Osteoblast (primary cell): ENCODE measurements around the gene HABP2. TPM values are rescaled to one million over a fixed set of nuclear protein-coding genes. Genes with fewer than 3 reads are reported as not detected.

Experiments
- DNase-seq: peaks from one replicate; pipeline ENCODE4 v3.0.0; 2011; ENCODE audit warnings: low spot score, mixed read lengths; ENCODE audit not compliant: insufficient read length; ENCODE audit errors: missing footprints
- H2AFZ ChIP-seq: 2 replicates; pipeline ENCODE4 v1.6.0; 2011; ENCODE audit warnings: mild to moderate bottlenecking, low read length
- H3K27ac ChIP-seq: 2 replicates; pipeline ENCODE4 v1.5.1; 2011; ENCODE audit warnings: mild to moderate bottlenecking, low read depth, low read length, moderate library complexity
- H3K27me3 ChIP-seq: 2 replicates; pipeline ENCODE4 v1.6.0; 2012; ENCODE audit warnings: mild to moderate bottlenecking, control low read depth, inconsistent platforms, low read length, moderate library complexity; ENCODE audit not compliant: insufficient read depth
- H3K36me3 ChIP-seq: 2 replicates; pipeline ENCODE4 v1.5.1; 2011; ENCODE audit warnings: mild to moderate bottlenecking, low read length, control low read depth, moderate library complexity; ENCODE audit not compliant: insufficient read depth
- H3K4me1 ChIP-seq: 2 replicates; pipeline ENCODE4 v1.5.1; 2011; ENCODE audit warnings: mild to moderate bottlenecking, low read length, control low read depth, moderate library complexity; ENCODE audit not compliant: insufficient read depth
- H3K4me2 ChIP-seq: 2 replicates; pipeline ENCODE4 v1.6.0; 2011; ENCODE audit warnings: mild to moderate bottlenecking, low read length; ENCODE audit not compliant: insufficient read depth
- H3K4me3 ChIP-seq: fragments of 200-600 bp; sonication (generic); 3 replicates; pipeline ENCODE4 v1.5.1; 2012; ENCODE audit warnings: mild to moderate bottlenecking, low read length, inconsistent platforms; ENCODE audit not compliant: insufficient read depth
- H3K79me2 ChIP-seq: 2 replicates; pipeline ENCODE4 v1.6.0; 2012; ENCODE audit warnings: mild to moderate bottlenecking, low read length, control low read depth, inconsistent platforms; ENCODE audit not compliant: insufficient read depth
- H3K9me3 ChIP-seq: 2 replicates; pipeline ENCODE4 v1.5.1; 2011; ENCODE audit warnings: low read depth, low read length, control low read depth
- H4K20me1 ChIP-seq: 2 replicates; pipeline ENCODE4 v1.6.0; 2012; ENCODE audit warnings: mild to moderate bottlenecking, low read length, control low read depth; ENCODE audit not compliant: insufficient read depth
- CTCF ChIP-seq: IDR thresholded peaks from 2 replicates; pipeline ENCODE4 v1.5.1; 2011; ENCODE audit warnings: mild to moderate bottlenecking, low read depth, low read length, moderate library complexity; ENCODE audit errors: extremely low read depth
- total RNA-seq: library from RNA; depleted of rRNA; stranded (reverse); fragments of >200 nt; gene quantifications from 2 replicates; pipeline ENCODE4 v1.2.3, GENCODE V29; 2012

The HABP2 gene
- total RNA-seq, 1 donor, result not detected

GRCh38 chr10:113524539-113525490 is 28.0 kb upstream of the HABP2 start:
- Histone ChIP-seq H3K27ac (no peak overlapping the region), H3K9me3 (no peaks in the 10 kb centered on the region), H3K36me3 (no peaks in the 10 kb centered on the region), H4K20me1 (no peaks in the 10 kb centered on the region), H2AFZ (no peak overlapping the region), H3K4me2 (no peak overlapping the region), H3K4me3 (no peak overlapping the region), H3K4me1 (no peaks in the 10 kb centered on the region), H3K27me3 (peaks cover 13% of the 10 kb centered on the region), H3K79me2 (no peaks in the 10 kb centered on the region)
- TF ChIP-seq CTCF, result no peak
- no peak for DNase-seq

- Histone ChIP-seq H3K79me2 (no peaks in the 10 kb centered on the region), H3K4me3 (no peak overlapping the region), H3K36me3 (no peaks in the 10 kb centered on the region), H3K27ac (no peak overlapping the region), H3K4me1 (no peaks in the 10 kb centered on the region), H4K20me1 (no peaks in the 10 kb centered on the region), H3K4me2 (no peak overlapping the region), H2AFZ (no peak overlapping the region), H3K9me3 (no peaks in the 10 kb centered on the region), H3K27me3 (peaks cover 13% of the 10 kb centered on the region)
- no peak for TF ChIP-seq CTCF
- DNase-seq, result no peak
Measured at GRCh38 chr10:113525713-113526112, 27.1 kb upstream of the HABP2 start.

DNA sequence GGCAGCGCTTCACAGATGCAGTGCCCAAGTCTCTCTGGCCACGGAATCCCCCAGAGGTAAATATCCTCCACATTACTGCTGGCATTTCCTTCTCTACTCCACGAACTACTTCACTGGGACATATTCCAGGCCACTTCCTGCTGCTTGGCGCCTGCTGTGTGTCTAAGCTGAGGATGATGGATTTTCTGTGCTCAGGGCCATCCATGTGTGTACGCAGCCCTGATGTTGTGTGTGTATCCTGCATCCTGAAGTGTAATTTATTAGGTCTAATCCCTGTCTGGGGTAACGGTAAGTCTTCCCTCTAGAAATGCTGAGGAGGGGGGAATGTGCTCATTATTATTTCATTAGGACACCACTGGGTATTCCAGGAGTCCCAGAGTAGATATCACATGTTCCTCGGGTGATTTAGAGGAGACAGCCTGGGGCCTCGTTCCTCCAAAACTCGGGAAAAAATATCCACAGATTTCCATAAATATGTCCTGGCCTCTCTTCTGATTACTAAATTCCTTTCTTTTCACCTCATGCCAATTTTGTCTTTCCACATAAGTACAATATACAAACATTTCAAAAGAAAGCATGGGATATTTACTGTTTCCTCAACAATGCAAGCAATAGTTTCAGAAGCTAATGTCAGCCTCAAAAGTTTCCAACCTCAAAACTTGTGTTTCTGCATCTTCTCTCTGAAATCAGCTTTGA is 25.5 kb upstream of the HABP2 start:
- no peak for DNase-seq
- no peaks in the 10 kb centered on the region for H3K36me3 ChIP-seq
- H3K4me3 ChIP-seq, result no peak overlapping the region
- no peak overlapping the region for H3K4me2 ChIP-seq
- TF ChIP-seq CTCF, result no peak
- no peaks in the 10 kb centered on the region for H4K20me1 ChIP-seq
- no peaks in the 10 kb centered on the region for H3K4me1 ChIP-seq
- no peaks in the 10 kb centered on the region for H3K79me2 ChIP-seq
- no peak overlapping the region for H3K27ac ChIP-seq
- H3K9me3 ChIP-seq, result no peaks in the 10 kb centered on the region
- no peak overlapping the region for H2AFZ ChIP-seq
- peaks cover 13% of the 10 kb centered on the region for H3K27me3 ChIP-seq

DNA sequence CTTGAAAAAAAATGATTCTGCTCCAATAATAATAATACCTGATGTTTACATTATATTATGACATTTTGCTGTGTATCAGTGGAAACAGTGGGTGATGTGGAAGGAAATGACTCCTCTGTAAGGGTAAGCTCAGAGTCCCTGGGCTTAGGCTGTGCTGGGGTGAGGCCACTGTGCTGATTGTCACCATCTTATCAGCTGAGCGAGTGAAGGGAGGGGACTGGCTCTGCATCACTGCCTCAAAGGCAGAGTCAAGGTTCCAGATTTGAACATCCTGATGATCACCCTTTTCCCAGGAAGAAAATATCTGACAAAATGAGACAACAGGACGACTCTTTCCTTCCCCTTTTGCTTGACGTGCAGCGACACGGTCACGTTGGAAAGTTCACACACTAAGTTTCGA is 24.0 kb upstream of the HABP2 start:
- Histone ChIP-seq H3K36me3 (no peaks in the 10 kb centered on the region), H3K4me3 (no peak overlapping the region), H3K4me1 (no peaks in the 10 kb centered on the region), H3K4me2 (no peak overlapping the region), H3K27me3 (peaks cover under 1% of the 10 kb centered on the region), H3K79me2 (no peaks in the 10 kb centered on the region), H3K27ac (no peak overlapping the region), H2AFZ (no peak overlapping the region), H4K20me1 (no peaks in the 10 kb centered on the region), H3K9me3 (no peaks in the 10 kb centered on the region)
- DNase-seq, result peak; percentile 19
- no peak for TF ChIP-seq CTCF
